ENCODE results near the gene EFCAB9.

The EFCAB9 gene

DNA sequence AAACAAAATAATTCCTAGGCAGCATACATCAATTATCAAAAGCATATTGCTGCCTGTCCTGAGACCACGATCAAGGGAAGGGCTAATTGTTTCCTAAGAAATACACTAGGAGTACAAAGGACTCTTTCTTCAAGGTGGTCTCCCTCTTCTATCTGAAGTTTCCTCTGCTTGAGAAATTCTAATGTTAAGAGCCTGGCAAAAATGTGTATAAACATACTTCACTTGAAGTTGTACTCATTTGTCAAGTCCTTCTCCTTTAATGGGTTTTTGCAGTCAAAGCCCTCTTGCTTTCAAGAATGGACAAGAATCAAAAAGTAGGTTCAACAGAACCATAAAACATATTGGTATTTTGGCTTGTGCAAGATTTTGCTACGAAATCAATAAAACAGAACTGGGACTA lies 58.5 kb downstream of the EFCAB9 start:
- H3K27ac Mint-ChIP-seq: no peak overlapping the region
- peaks cover 29% of the 10 kb centered on the region for H3K9me3 Mint-ChIP-seq
- CTCF ChIA-PET: interaction anchor here (0.6 kb wide), 1 partner anchor 314 kb away, joined by 3 read pairs; no protein-coding TSS in a partner anchor
- H3K4me3 Mint-ChIP-seq: no peak overlapping the region
- H3K4me1 Mint-ChIP-seq: no peaks in the 10 kb centered on the region
- no peak for DNase-seq
- peaks cover 28% of the 10 kb centered on the region for H3K36me3 Mint-ChIP-seq
- H3K27me3 Mint-ChIP-seq: no peaks in the 10 kb centered on the region
